ENCODE data around the gene SMIM45.

SMIM45 gene

DNA sequence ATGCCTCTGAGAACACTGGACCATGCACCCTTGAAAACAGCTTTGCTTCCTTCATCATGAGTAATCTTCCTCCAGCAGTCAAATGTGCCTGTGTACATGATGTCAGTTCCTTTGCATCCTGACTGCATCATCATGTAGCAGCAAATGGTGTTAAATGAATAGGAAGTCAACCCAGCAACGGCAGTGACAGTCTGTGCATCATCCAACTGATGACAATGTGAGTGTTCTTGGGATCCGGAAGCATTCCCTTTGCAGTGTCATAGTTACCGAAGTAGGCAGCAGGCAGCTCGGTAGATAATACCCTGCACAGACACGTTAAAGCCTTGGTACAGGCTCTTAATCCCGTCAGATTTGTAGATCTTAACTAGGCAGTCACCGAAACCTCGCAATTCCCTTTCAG is 49.2 kb downstream of the SMIM45 start:
- peak; percentile 11 for DNase-seq (ENCODE audit: low read depth)

DNA sequence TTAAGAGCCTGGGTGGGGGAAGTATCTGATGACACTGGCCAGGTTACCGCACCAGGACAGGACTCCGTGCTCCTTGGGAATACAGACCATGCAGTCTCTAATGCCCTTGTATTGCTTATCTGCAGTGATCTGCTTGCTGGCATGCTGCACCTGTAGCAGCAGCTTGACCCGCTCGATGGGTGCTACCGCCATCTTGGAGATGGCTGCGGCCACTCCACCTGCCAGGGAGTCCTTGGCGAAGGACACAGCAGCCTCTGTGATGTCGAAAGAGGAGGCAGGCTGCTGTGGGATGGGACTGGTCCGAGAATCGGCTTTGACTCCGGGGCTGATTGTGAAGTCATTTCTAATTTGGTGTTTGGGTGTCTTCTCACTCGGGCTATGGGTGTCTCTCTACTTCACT is 49.8 kb downstream of the SMIM45 start:
- no peak for DNase-seq (ENCODE audit: low read depth)

- DNase-seq (ENCODE audit: low read depth) = no peak
These were observed 56.0 kb downstream of the SMIM45 start for GRCh38 chr22:42007922-42008321.
